Prostate gland (tissue), 2 donors: ENCODE data around the gene MGLL.

Experiments used
- CTCF ChIP-seq, 4 experiments: fragments of 200-600 bp in 2 of 4; fragments of 450-650 bp in 2 of 4; sonication (generic) in 2 of 4; IDR thresholded peaks; 1 replicate in 3 of 4; 2 replicates in 1 of 4; pipeline ENCODE4 v1.5.1; 2016 to 2019; ENCODE audit warnings: antibody characterized with exemption in 4 of 4, mild to moderate bottlenecking in 2 of 4, moderate library complexity in 2 of 4
- POLR2A ChIP-seq: fragments of 450-650 bp; IDR thresholded peaks from one replicate; pipeline ENCODE4 v1.6.1; 2016; ENCODE audit warnings: antibody characterized with exemption, mild to moderate bottlenecking
- POLR2AphosphoS5 ChIP-seq: sonication (generic); formaldehyde crosslinking; IDR thresholded peaks from one replicate; pipeline ENCODE4 v1.6.1; 2017; ENCODE audit warnings: antibody characterized with exemption

- no peak for TF ChIP-seq POLR2AphosphoS5
- TF ChIP-seq CTCF (IDR thresholded peaks at IDR 0.05) = no peak
- TF ChIP-seq POLR2A = no peak
Measured at GRCh38 chr3:127716384-127716783, 105.9 kb downstream of the MGLL start.
